Body of pancreas (tissue), 4 donors: ENCODE measurements around the gene UMODL1. TPM values are rescaled to one million over a fixed set of nuclear protein-coding genes. Genes with fewer than 3 reads are reported as not detected.

Source experiments
- ATAC-seq: fragments of 150-250 bp; one replicate; pipeline ENCODE4 v1.9.1; 2016
- DNase-seq, 4 donors: peaks; one replicate each; pipeline ENCODE4 v3.0.0-alpha.2; 2019
- H3K27ac ChIP-seq, 4 donors: fragments of 200-600 bp; sonication (generic); 1 replicate in 3 of 4; 2 replicates in 1 of 4; pipeline versions ENCODE4 v1.5.1 to v1.6.1; 2016 to 2019; ENCODE audit warnings: mild to moderate bottlenecking in 1 of 4, mixed read lengths in 1 of 4, moderate library complexity in 1 of 4
- H3K27me3 ChIP-seq, 2 donors: fragments of 200-600 bp; sonication (generic); one replicate each; pipeline ENCODE4 v1.6.0; 2016; ENCODE audit warnings: mild to moderate bottlenecking in 1 of 2
- H3K36me3 ChIP-seq, 2 donors: fragments of 200-600 bp; sonication (generic); replicated peaks in 1 of 2; 2 replicates each; pipeline ENCODE4 v1.5.1; 2016; ENCODE audit warnings: low read depth in 2 of 2; ENCODE audit not compliant: insufficient read depth in 1 of 2
- H3K4me1 ChIP-seq: fragments of 200-600 bp; sonication (generic); one replicate; pipeline ENCODE4 v1.6.0; 2016
- H3K4me3 ChIP-seq, 2 donors: fragments of 200-600 bp; sonication (generic); 1 replicate in 1 of 2; 2 replicates in 1 of 2; pipeline ENCODE4 v1.5.1; 2016 to 2019
- H3K9me3 ChIP-seq, 3 donors: fragments of 200-600 bp; sonication (generic); 1 replicate in 2 of 3; 2 replicates in 1 of 3; pipeline ENCODE4 v1.5.1; 2016
- POLR2A ChIP-seq, 3 donors: fragments of 450-650 bp; IDR thresholded peaks; one replicate each; pipeline ENCODE4 v1.6.1; 2016; ENCODE audit warnings: antibody characterized with exemption in 3 of 3, mild to moderate bottlenecking in 2 of 3
- WGBS, 2 donors: methylation state at CpG; one replicate each; pipeline ENCODE4 v1.1.5; 2017; 5-methylcytosine and 5-hydroxymethylcytosine counted together
- intact Hi-C: fragments of 100-400 bp; cut with DNase I; formaldehyde crosslinking; loops from one replicate; pipeline ENCODE4 v1.15.1; 2023
- total RNA-seq, 2 donors: library from RNA; depleted of rRNA; stranded (reverse); fragments of >200 nt; gene quantifications; one replicate each; pipeline ENCODE4 v1.1.0, GENCODE V29; 2016
- TF ChIP-seq, protein P1 (sequence below), 7 experiments: fragments of 450-650 bp in 4 of 7; fragments of 200-600 bp in 3 of 7; sonication (generic) in 3 of 7; IDR thresholded peaks; one replicate each; pipeline ENCODE4 v1.5.1; 2016 to 2019; ENCODE audit warnings: antibody characterized with exemption in 7 of 7

The UMODL1 gene
- total RNA-seq, 2 donors from 2014 or later: not detected

GRCh38 chr21:42160765-42161164 is 89.6 kb downstream of the UMODL1 start:
- Histone ChIP-seq H3K36me3 (no peaks in the 10 kb centered on the region), H3K9me3 (no peaks in the 10 kb centered on the region), H3K27ac (no peak overlapping the region), H3K4me1 (no peaks in the 10 kb centered on the region), H3K27me3 (no peaks in the 10 kb centered on the region), H3K4me3 (no peak overlapping the region)
- DNase-seq (no peak), ATAC-seq (no peak)
- intact Hi-C loops: no loop called here
- TF ChIP-seq, protein P1, sequence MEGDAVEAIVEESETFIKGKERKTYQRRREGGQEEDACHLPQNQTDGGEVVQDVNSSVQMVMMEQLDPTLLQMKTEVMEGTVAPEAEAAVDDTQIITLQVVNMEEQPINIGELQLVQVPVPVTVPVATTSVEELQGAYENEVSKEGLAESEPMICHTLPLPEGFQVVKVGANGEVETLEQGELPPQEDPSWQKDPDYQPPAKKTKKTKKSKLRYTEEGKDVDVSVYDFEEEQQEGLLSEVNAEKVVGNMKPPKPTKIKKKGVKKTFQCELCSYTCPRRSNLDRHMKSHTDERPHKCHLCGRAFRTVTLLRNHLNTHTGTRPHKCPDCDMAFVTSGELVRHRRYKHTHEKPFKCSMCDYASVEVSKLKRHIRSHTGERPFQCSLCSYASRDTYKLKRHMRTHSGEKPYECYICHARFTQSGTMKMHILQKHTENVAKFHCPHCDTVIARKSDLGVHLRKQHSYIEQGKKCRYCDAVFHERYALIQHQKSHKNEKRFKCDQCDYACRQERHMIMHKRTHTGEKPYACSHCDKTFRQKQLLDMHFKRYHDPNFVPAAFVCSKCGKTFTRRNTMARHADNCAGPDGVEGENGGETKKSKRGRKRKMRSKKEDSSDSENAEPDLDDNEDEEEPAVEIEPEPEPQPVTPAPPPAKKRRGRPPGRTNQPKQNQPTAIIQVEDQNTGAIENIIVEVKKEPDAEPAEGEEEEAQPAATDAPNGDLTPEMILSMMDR (IDR thresholded peaks at IDR 0.05): no peak
- no peak for TF ChIP-seq POLR2A (IDR thresholded peaks at IDR 0.05)
- WGBS, 2 donors: 80 to 85% methylated on average over 7 to 9 of the region's 9 CpGs

DNA sequence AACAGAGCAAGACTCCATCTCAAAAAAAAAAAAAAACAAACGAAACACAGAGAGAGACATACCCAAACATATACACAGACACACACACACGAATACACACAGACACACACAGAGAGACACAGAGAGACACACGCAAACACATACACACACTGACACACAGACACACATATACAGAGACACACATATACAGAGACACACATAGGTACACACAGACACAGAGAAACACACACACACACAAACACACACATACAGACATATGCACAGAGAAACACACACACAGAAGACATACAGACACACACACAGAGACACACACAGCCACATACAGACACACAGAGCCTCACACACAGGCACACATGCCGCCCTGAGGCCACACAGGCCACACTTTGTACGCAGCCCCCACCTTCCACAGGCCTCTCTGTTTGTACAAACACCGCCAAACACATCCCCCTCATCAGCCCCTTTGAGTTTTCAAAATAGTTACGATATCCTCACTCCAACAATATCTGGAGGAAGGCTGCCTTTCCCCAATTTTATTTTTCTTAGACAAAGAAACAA is 90.4 kb downstream of the UMODL1 start:
- ATAC-seq (no peak), DNase-seq (peak in 1 of 4 donors; percentile 1)
- 56 to 61% methylated on average over 7 of the region's 7 CpGs for WGBS, 2 donors
- no peaks in the 10 kb centered on the region for H3K36me3 ChIP-seq
- intact Hi-C loops: no loop called here
- H3K27me3 ChIP-seq: no peaks in the 10 kb centered on the region
- H3K4me3 ChIP-seq: no peak overlapping the region
- H3K4me1 ChIP-seq: no peaks in the 10 kb centered on the region
- no peaks in the 10 kb centered on the region for H3K9me3 ChIP-seq
- no peak overlapping the region for H3K27ac ChIP-seq
- no peak for TF ChIP-seq POLR2A (IDR thresholded peaks at IDR 0.05)
- TF ChIP-seq, protein P1 (IDR thresholded peaks at IDR 0.05): no peak

GRCh38 chr21:42161956-42162681 is 91.0 kb downstream of the UMODL1 start:
- Histone ChIP-seq H3K36me3 (no peaks in the 10 kb centered on the region), H3K4me3 (no peak overlapping the region), H3K27me3 (no peaks in the 10 kb centered on the region), H3K4me1 (no peaks in the 10 kb centered on the region), H3K27ac (no peak overlapping the region), H3K9me3 (no peaks in the 10 kb centered on the region)
- intact Hi-C loops: no loop called here
- no peak for ATAC-seq
- DNase-seq: peak in 1 of 4 donors; percentile 11
- no peak for TF ChIP-seq POLR2A (IDR thresholded peaks at IDR 0.05)
- TF ChIP-seq, protein P1 (IDR thresholded peaks at IDR 0.05): no peak
- WGBS, 2 donors: 50 to 60% methylated on average over 15 of the region's 15 CpGs

GRCh38 chr21:42162831-42163510 is 91.9 kb downstream of the UMODL1 start:
- Histone ChIP-seq H3K36me3 (no peaks in the 10 kb centered on the region), H3K27me3 (no peaks in the 10 kb centered on the region), H3K4me1 (no peaks in the 10 kb centered on the region), H3K9me3 (no peaks in the 10 kb centered on the region), H3K27ac (no peak overlapping the region), H3K4me3 (no peak overlapping the region)
- WGBS, 2 donors: 60 to 71% methylated on average over 9 of the region's 9 CpGs
- peak in 1 of 4 donors; percentile 9 for DNase-seq
- intact Hi-C loops: no loop called here
- no peak for TF ChIP-seq POLR2A (IDR thresholded peaks at IDR 0.05)
- TF ChIP-seq, protein P1 (IDR thresholded peaks at IDR 0.05): no peak
- ATAC-seq: no peak
